Aorta (tissue), 5 donors: ENCODE measurements around the gene ATG101. TPM values are rescaled to one million over a fixed set of nuclear protein-coding genes. Genes with fewer than 3 reads are reported as not detected.

ENCODE experiments used
- ATAC-seq: fragments of 200-7000 bp; cut with Tn5 transposase; one replicate; pipeline ENCODE4 v1.9.1; 2022; ENCODE audit warnings: moderate library complexity; ENCODE audit not compliant: low FRiP score
- DNase-seq, 2 donors: peaks; one replicate each; pipeline ENCODE4 v3.0.0-alpha.2; 2020
- H3K27ac ChIP-seq, 2 donors: one replicate each; pipeline ENCODE4 v1.5.1; 2013; ENCODE audit warnings: low read length in 2 of 2, mild to moderate bottlenecking in 2 of 2, moderate library complexity in 2 of 2, control low read depth in 1 of 2, inconsistent platforms in 1 of 2, low read depth in 1 of 2
- H3K27me3 ChIP-seq, 2 donors: one replicate each; pipeline ENCODE4 v1.6.1; 2013; ENCODE audit warnings: control low read depth in 1 of 2, low read length in 1 of 2, mild to moderate bottlenecking in 1 of 2, moderate library complexity in 1 of 2; ENCODE audit not compliant: insufficient read depth in 2 of 2, control insufficient read depth in 1 of 2
- H3K36me3 ChIP-seq, 2 donors: one replicate each; pipeline ENCODE4 v1.6.1; 2013; ENCODE audit warnings: control low read depth in 1 of 2, low read length in 1 of 2, mild to moderate bottlenecking in 1 of 2; ENCODE audit not compliant: insufficient read depth in 2 of 2, control insufficient read depth in 1 of 2
- H3K4me1 ChIP-seq, 2 donors: one replicate each; pipeline ENCODE4 v1.6.1; 2013; ENCODE audit warnings: low read length in 2 of 2, control low read depth in 1 of 2, mild to moderate bottlenecking in 1 of 2, moderate library complexity in 1 of 2; ENCODE audit not compliant: insufficient read depth in 2 of 2, control insufficient read depth in 1 of 2
- H3K4me3 ChIP-seq, 2 donors: one replicate each; pipeline ENCODE4 v1.5.1; 2013; ENCODE audit warnings: low read length in 2 of 2, control low read depth in 1 of 2, mild to moderate bottlenecking in 1 of 2
- H3K9me3 ChIP-seq: one replicate; pipeline ENCODE4 v1.6.1; 2013; ENCODE audit warnings: mild to moderate bottlenecking, low read length; ENCODE audit not compliant: control insufficient read depth
- WGBS, 2 donors: extraction: QIAGEN DNeasy Blood & Tissue Kit; methylation state at CpG; one replicate each; pipeline ENCODE4 v1.1.7; 2013; 5-methylcytosine and 5-hydroxymethylcytosine counted together
- intact Hi-C, 2 donors: fragments of 100-400 bp; cut with DNase I; formaldehyde crosslinking; loops; one replicate each; pipeline versions ENCODE4 v1.14.2 to v1.15.0; 2022
- polyA plus RNA-seq, 2 donors: library from polyadenylated mRNA; stranded (reverse); fragments of 200-250 nt; gene quantifications; one replicate each; pipeline ENCODE4 v1.2.3, GENCODE V29; 2013
- total RNA-seq, 2 donors: library from RNA; stranded (reverse); fragmentation: NEBNext Ultra II Directional; extraction: Animal tissue kit (Norgen Biotek cat#: 25700); gene quantifications; one replicate each; pipeline ENCODE4 v1.2.1, GENCODE V29; 2021
- donor health status: healthy with polysubstance abuse.
- donor health status: Bipolar disorder and iron deficiency.
- donor health status: DM: no; HTN: no; CAD: no.
- donor health status: DM: no; HTN: no; CAD: no.
- donor health status: DM: yes; HTN: yes; CAD: no.

The ATG101 gene
- total and polyA plus RNA-seq, 4 donors, result 28.2 to 44.0 (median 36.5) TPM

GRCh38 chr12:52067081-52067374, 2.8 kb upstream of the ATG101 start:
- intact Hi-C loops, result no loop called here
- H3K4me3 ChIP-seq, result no peak overlapping the region
- 59 to 60% methylated on average over 3 of the region's 3 CpGs for WGBS, 2 donors
- ATAC-seq (no peak), DNase-seq (no peak)
- H3K27ac ChIP-seq, result no peak overlapping the region
- H3K36me3 ChIP-seq, result no peaks in the 10 kb centered on the region
- no peaks in the 10 kb centered on the region for H3K27me3 ChIP-seq
- no peaks in the 10 kb centered on the region for H3K9me3 ChIP-seq
- peaks cover 2 to 4% of the 10 kb centered on the region in 2 donors for H3K4me1 ChIP-seq

DNA sequence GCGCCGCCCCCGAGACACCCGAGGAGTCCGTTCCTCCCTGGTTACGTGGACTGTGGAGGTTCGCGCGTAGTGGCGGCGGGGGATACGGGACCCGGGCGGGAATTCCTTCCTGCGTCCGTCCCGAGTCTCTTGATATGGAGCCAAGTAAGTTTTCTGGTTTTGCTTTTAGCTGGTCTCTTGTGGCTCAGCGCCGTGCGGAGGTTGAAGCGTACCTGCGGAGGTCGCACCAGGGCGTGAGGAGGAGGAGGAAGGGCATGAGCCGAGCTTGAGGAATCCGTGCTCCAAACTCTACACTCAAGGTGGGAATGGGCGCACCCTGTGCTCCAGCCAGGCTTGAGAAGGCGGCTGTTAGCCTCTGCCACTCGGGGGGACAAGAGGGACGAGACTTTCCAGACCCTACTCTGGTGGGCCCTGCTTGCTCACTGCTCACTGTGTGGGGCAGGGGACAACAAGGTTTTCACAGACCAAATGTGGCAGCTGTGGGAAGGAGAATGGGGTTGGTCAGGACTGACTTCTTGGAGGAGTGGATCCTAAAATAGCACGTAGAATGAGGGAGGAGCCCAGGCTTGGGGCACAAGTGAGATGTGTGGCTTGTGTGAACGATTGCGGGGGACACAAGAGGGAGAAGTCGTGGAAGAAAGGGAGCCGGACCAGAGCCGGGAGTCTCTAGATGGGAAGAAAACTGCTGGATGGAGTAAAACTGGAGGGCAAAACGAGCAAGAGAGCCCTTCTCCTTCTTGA, 577 bp downstream of the ATG101 start:
- Histone ChIP-seq H3K27ac (peak overlapping the region in 1 of 2 donors; percentile 80), H3K27me3 (no peaks in the 10 kb centered on the region), H3K4me1 (peaks cover 2 to 4% of the 10 kb centered on the region in 2 donors), H3K4me3 (peak overlapping the region; percentile 46 to 82), H3K9me3 (no peaks in the 10 kb centered on the region), H3K36me3 (peaks cover 0 to 2% of the 10 kb centered on the region in 2 donors)
- WGBS, 2 donors, result 0 to 1% methylated on average over 36 to 37 of the region's 37 CpGs
- intact Hi-C loops, result loop anchor here in 1 of 2 donors (2.0 kb wide), 1 partner anchor 38 kb away; no protein-coding TSS in a partner anchor
- DNase-seq (no peak), ATAC-seq (peak; percentile 58)

- H3K4me3 ChIP-seq, result no peak overlapping the region
- intact Hi-C loops, result no loop called here
- DNase-seq (peak in 1 of 2 donors; percentile 76), ATAC-seq (no peak)
- H3K27ac ChIP-seq, result no peak overlapping the region
- peaks cover 2 to 4% of the 10 kb centered on the region in 2 donors for H3K4me1 ChIP-seq
- 76 to 79% methylated on average over 22 to 23 of the region's 23 CpGs for WGBS, 2 donors
- peaks cover 0 to 9% of the 10 kb centered on the region in 2 donors for H3K36me3 ChIP-seq
- H3K27me3 ChIP-seq, result no peaks in the 10 kb centered on the region
- H3K9me3 ChIP-seq, result no peaks in the 10 kb centered on the region
Observed at GRCh38 chr12:52073531-52074381, 4.0 kb downstream of the ATG101 start.

- Histone ChIP-seq H3K4me1 (peaks cover 0 to 4% of the 10 kb centered on the region in 2 donors), H3K27me3 (no peaks in the 10 kb centered on the region), H3K27ac (no peak overlapping the region), H3K9me3 (no peaks in the 10 kb centered on the region), H3K36me3 (peaks cover 0 to 9% of the 10 kb centered on the region in 2 donors), H3K4me3 (no peak overlapping the region)
- intact Hi-C loops, result no loop called here
- ATAC-seq, result no peak
- WGBS, 2 donors, result 77 to 82% methylated on average over 3 of the region's 3 CpGs
- DNase-seq, result peak; percentile 4 to 50
Observed at GRCh38 chr12:52074971-52075724, 5.4 kb downstream of the ATG101 start.

DNA sequence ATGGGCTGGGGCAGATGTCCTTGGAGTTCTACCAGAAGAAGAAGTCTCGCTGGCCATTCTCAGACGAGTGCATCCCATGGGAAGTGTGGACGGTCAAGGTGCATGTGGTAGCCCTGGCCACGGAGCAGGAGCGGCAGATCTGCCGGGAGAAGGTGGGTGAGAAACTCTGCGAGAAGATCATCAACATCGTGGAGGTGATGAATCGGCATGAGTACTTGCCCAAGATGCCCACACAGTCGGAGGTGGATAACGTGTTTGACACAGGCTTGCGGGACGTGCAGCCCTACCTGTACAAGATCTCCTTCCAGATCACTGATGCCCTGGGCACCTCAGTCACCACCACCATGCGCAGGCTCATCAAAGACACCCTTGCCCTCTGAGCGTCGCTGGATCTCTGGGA, 7.0 kb downstream of the ATG101 start:
- Histone ChIP-seq H3K36me3 (peaks cover 0 to 9% of the 10 kb centered on the region in 2 donors), H3K4me3 (no peak overlapping the region), H3K4me1 (no peaks in the 10 kb centered on the region), H3K27me3 (no peaks in the 10 kb centered on the region), H3K27ac (no peak overlapping the region), H3K9me3 (no peaks in the 10 kb centered on the region)
- WGBS, 2 donors, result 92% methylated on average over 16 of the region's 16 CpGs
- intact Hi-C loops, result no loop called here
- no peak for ATAC-seq
- DNase-seq, result peak in 1 of 2 donors; percentile 49

GRCh38 chr12:52078276-52078675, 8.5 kb downstream of the ATG101 start:
- 70 to 84% methylated on average over 3 of the region's 3 CpGs for WGBS, 2 donors
- H3K36me3 ChIP-seq, result peaks cover 0 to 9% of the 10 kb centered on the region in 2 donors
- no peak overlapping the region for H3K4me3 ChIP-seq
- no peaks in the 10 kb centered on the region for H3K27me3 ChIP-seq
- no peak overlapping the region for H3K27ac ChIP-seq
- no peaks in the 10 kb centered on the region for H3K4me1 ChIP-seq
- H3K9me3 ChIP-seq, result no peaks in the 10 kb centered on the region
- DNase-seq (no peak), ATAC-seq (no peak)
- intact Hi-C loops, result no loop called here

DNA sequence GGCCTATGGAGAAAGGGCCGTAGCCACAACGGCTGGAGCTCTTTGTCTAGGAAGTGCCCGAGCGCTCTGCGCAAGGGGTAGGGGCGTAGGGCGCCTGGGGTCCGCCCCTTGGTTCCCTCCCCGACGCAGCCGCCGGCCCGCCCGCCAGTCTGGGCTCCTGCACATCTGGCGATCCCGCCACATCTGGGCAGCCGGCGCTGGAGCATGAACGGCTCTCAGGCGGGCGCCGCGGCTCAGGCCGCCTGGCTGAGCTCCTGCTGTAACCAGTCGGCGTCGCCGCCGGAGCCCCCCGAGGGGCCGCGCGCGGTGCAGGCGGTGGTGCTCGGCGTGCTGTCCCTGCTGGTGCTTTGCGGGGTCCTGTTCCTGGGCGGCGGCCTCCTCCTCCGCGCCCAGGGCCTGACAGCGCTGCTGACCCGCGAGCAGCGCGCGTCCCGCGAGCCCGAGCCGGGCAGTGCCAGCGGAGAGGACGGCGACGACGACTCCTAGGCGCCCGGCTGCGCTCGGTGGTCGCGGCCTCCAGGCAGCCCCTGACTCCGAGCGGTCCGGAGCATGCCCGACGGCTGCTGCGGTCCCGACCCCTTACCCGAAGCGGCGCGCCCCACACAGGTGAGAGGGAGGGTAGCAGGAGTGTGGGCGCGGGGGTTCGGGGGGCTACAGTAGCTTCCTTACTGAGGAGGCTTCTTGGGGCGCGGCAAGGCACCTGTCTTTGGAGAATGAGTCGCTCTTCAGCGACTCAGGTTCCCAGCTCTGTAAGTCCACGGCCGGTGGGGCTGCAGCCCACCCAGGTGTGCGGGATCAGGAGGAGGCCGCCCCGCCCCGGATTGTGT, 10.0 kb downstream of the ATG101 start, which contains the start of gene SMIM41:
Gene SMIM41, plus strand, starts transcription at position 129 of the 827 bp plus-strand sequence. Its CDS starts 76 bp downstream, at position 205.
- no peaks in the 10 kb centered on the region for H3K9me3 ChIP-seq
- no peak within 1 kb of the TSS for H3K4me3 ChIP-seq
- no peaks in the 10 kb centered on the region for H3K4me1 ChIP-seq
- peaks cover 0 to 9% of the 10 kb centered on the region in 2 donors for H3K36me3 ChIP-seq
- no peak for ATAC-seq
- WGBS, 2 donors, result 74 to 80% methylated on average over 85 to 87 of the region's 87 CpGs
- no peak within 1 kb of the TSS for H3K27ac ChIP-seq
- DNase-seq, result peak; percentile 40 to 74
- no peaks in the 10 kb centered on the region for H3K27me3 ChIP-seq
- intact Hi-C loops, result no loop called here
